Adrenal gland (tissue), 5 donors: ENCODE data around the gene PDE6G.

Experiments used
- POLR2A ChIP-seq, 2 donors: fragments of 450-650 bp; IDR thresholded peaks; one replicate each; pipeline ENCODE4 v1.6.1; 2017; ENCODE audit warnings: antibody characterized with exemption in 2 of 2, mild to moderate bottlenecking in 2 of 2, moderate library complexity in 1 of 2
- TF ChIP-seq, protein P1 (sequence below), 6 experiments: fragments of 450-650 bp in 4 of 6; fragments of 200-600 bp in 2 of 6; sonication (generic) in 1 of 6; IDR thresholded peaks; 1 replicate in 5 of 6; 2 replicates in 1 of 6; pipeline versions ENCODE4 v1.5.1 to v1.8.0; 2016 to 2021; ENCODE audit warnings: antibody characterized with exemption in 6 of 6, mild to moderate bottlenecking in 2 of 6, moderate library complexity in 1 of 6
- donor health status: DM: no; HTN: no; CAD: no.

DNA sequence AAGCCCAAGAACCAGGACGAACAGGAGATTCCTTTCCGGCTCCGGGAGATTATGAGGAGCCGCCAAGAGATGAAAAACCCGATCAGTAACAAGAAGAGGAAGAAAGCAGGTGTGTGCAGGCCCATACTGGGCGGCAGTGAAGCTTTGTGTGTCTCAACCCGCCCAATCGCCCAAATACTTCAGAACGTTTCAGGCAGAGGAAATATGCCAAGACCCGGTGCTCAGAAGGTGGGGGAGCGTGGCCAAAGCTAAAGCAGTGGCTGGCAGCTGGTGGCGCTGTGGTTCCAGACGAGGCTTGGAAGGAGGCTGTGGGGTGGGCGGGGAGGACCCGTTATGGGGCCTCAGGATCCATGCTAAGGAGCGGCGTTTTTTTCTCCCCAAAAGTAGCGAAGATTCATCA is 11.4 kb upstream of the PDE6G start:
- TF ChIP-seq, protein P1, sequence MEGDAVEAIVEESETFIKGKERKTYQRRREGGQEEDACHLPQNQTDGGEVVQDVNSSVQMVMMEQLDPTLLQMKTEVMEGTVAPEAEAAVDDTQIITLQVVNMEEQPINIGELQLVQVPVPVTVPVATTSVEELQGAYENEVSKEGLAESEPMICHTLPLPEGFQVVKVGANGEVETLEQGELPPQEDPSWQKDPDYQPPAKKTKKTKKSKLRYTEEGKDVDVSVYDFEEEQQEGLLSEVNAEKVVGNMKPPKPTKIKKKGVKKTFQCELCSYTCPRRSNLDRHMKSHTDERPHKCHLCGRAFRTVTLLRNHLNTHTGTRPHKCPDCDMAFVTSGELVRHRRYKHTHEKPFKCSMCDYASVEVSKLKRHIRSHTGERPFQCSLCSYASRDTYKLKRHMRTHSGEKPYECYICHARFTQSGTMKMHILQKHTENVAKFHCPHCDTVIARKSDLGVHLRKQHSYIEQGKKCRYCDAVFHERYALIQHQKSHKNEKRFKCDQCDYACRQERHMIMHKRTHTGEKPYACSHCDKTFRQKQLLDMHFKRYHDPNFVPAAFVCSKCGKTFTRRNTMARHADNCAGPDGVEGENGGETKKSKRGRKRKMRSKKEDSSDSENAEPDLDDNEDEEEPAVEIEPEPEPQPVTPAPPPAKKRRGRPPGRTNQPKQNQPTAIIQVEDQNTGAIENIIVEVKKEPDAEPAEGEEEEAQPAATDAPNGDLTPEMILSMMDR (IDR thresholded peaks at IDR 0.05): no peak
- TF ChIP-seq POLR2A (IDR thresholded peaks at IDR 0.05): no peak
